Measurements from ENCODE around the gene ADISSP.

The ADISSP gene

DNA sequence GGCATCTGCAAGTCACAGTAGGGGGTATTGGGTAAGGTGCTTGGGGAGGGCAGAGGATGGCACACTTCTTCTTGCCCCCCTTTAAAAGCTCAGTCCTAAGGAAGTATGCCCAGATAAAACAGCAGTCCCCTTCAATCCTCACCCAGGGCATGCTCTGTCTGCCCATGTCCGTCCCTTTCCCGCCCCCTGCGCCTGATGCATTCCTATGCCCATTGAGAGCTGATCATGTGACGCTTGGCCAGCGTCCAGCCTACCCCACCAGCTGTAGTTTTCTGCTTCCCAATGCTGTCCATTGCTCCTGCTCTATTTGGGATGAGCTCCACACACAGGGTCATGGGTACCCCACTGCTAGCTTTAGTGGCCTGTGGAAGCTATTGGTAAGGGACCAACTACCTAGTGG lies 63.5 kb downstream of the ADISSP start:
- TF ChIP-seq, protein P1, sequence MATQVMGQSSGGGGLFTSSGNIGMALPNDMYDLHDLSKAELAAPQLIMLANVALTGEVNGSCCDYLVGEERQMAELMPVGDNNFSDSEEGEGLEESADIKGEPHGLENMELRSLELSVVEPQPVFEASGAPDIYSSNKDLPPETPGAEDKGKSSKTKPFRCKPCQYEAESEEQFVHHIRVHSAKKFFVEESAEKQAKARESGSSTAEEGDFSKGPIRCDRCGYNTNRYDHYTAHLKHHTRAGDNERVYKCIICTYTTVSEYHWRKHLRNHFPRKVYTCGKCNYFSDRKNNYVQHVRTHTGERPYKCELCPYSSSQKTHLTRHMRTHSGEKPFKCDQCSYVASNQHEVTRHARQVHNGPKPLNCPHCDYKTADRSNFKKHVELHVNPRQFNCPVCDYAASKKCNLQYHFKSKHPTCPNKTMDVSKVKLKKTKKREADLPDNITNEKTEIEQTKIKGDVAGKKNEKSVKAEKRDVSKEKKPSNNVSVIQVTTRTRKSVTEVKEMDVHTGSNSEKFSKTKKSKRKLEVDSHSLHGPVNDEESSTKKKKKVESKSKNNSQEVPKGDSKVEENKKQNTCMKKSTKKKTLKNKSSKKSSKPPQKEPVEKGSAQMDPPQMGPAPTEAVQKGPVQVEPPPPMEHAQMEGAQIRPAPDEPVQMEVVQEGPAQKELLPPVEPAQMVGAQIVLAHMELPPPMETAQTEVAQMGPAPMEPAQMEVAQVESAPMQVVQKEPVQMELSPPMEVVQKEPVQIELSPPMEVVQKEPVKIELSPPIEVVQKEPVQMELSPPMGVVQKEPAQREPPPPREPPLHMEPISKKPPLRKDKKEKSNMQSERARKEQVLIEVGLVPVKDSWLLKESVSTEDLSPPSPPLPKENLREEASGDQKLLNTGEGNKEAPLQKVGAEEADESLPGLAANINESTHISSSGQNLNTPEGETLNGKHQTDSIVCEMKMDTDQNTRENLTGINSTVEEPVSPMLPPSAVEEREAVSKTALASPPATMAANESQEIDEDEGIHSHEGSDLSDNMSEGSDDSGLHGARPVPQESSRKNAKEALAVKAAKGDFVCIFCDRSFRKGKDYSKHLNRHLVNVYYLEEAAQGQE (IDR thresholded peaks at IDR 0.05; ENCODE audit: insufficient read depth in 1 of 2, low read depth in 2 of 2, low read length in 2 of 2) = no peak
- no peak for TF ChIP-seq POLR2AphosphoS5 (IDR thresholded peaks at IDR 0.05; ENCODE audit: low read depth, low read length)
- no peak for TF ChIP-seq TAF1 (IDR thresholded peaks at IDR 0.05; ENCODE audit: borderline replicate concordance, insufficient read depth, low read length)
- no peak for TF ChIP-seq SIN3A (IDR thresholded peaks at IDR 0.05; ENCODE audit: borderline replicate concordance, insufficient read depth, low read length)
- no peak for TF ChIP-seq FOXP2 (optimal IDR thresholded peaks at IDR 0.05; ENCODE audit: borderline replicate concordance, extremely low read depth, extremely low read length, insufficient read depth)
